PC-9 (cell line): ENCODE results near the gene EPC2. TPM values are rescaled to one million over a fixed set of nuclear protein-coding genes. Genes with fewer than 3 reads are reported as not detected.
"Not testable (repeated sequence)": the region's sequence is repeated elsewhere in the genome, so short reads cannot be mapped to it uniquely, and the experiment has no call there.

Source experiments
- BruUV-seq: library from RNA; stranded (reverse); fragments of 400-500 nt; replicated peaks from 2 replicates; lab custom pipeline; 2021; lab: Mats Ljungman, UMichigan
- CTCF ChIA-PET: fragments of 300-600 bp; sonication (Branson Sonifier 250); formaldehyde crosslinking; loops from one replicate; lab custom pipeline; 2022; ENCODE audit warnings: antibody characterized with exemption; lab: Charles Lee
- POLR2A ChIA-PET: fragments of 300-600 bp; sonication (Branson Sonifier 250); formaldehyde crosslinking; loops from one replicate; lab custom pipeline; 2022; ENCODE audit warnings: antibody characterized with exemption; ENCODE audit not compliant: unreplicated experiment; lab: Charles Lee
- DNase-seq, 2 experiments: peaks; one replicate each; pipeline versions ENCODE4 v3.0.0 to v3.0.0-alpha.2; 2015 to 2022; ENCODE audit warnings: mixed read lengths in 1 of 2
- H2AFZ ChIP-seq: fragments of 200-600 bp; sonication (generic); 2 replicates; pipeline ENCODE4 v1.8.1; 2017; ENCODE audit warnings: antibody characterized with exemption
- H3F3A ChIP-seq: fragments of 200-600 bp; sonication (generic); 2 replicates; pipeline ENCODE4 v1.8.1; 2017; ENCODE audit warnings: antibody characterized with exemption, mild to moderate bottlenecking, low read depth; ENCODE audit not compliant: insufficient read depth
- H3K27ac ChIP-seq: fragments of 200-600 bp; sonication (generic); 2 replicates; pipeline ENCODE4 v1.6.1; 2016; ENCODE audit warnings: mixed run types
- H3K27me3 ChIP-seq: fragments of 200-600 bp; sonication (generic); 2 replicates; pipeline ENCODE4 v1.6.1; 2016; ENCODE audit warnings: low read depth, mixed run types; ENCODE audit not compliant: insufficient read depth
- H3K36me3 ChIP-seq: fragments of 200-600 bp; sonication (generic); 2 replicates; pipeline ENCODE4 v1.6.1; 2016; ENCODE audit warnings: low read depth, mixed run types
- H3K4me1 ChIP-seq: fragments of 200-600 bp; sonication (generic); replicated peaks from 2 replicates; pipeline ENCODE4 v1.6.1; 2016; ENCODE audit warnings: mixed run types; ENCODE audit not compliant: insufficient read depth
- H3K4me2 ChIP-seq: fragments of 200-600 bp; sonication (generic); 2 replicates; pipeline ENCODE4 v1.6.1; 2017; ENCODE audit warnings: mixed run types
- H3K4me3 ChIP-seq: fragments of 200-600 bp; sonication (generic); 2 replicates; pipeline ENCODE4 v1.6.1; 2016; ENCODE audit warnings: mixed run types
- H3K79me2 ChIP-seq: fragments of 200-600 bp; sonication (generic); 2 replicates; pipeline ENCODE4 v1.6.1; 2017; ENCODE audit warnings: low read depth, mixed run types
- H3K9me2 ChIP-seq: fragments of 200-600 bp; sonication (generic); 2 replicates; pipeline ENCODE4 v1.8.1; 2017; ENCODE audit warnings: mild to moderate bottlenecking; ENCODE audit not compliant: insufficient read depth
- H3K9me3 ChIP-seq: fragments of 200-600 bp; sonication (generic); 2 replicates; pipeline ENCODE4 v1.8.1; 2016; ENCODE audit warnings: low read depth; ENCODE audit not compliant: insufficient read depth
- H4K20me1 ChIP-seq: fragments of 200-600 bp; sonication (generic); 2 replicates; pipeline ENCODE4 v1.8.1; 2017; ENCODE audit not compliant: insufficient read depth
- EZH2 ChIP-seq: fragments of 200-600 bp; sonication (generic); IDR thresholded peaks from 2 replicates; pipeline ENCODE4 v1.8.0; 2017; ENCODE audit warnings: antibody characterized with exemption, low read depth
- intact Hi-C: fragments of 100-400 bp; cut with micrococcal nuclease; formaldehyde crosslinking; loops from one replicate; pipeline ENCODE4 v1.10.0; 2022; ENCODE audit not compliant: unreplicated experiment
- total RNA-seq: library from RNA; stranded (reverse); gene quantifications from 2 replicates; pipeline ENCODE4 v1.2.3, GENCODE V29; 2021
- TF ChIP-seq, protein P1 (sequence below): fragments of 200-600 bp; sonication (generic); conservative IDR thresholded peaks from 2 replicates; pipeline ENCODE4 v1.6.1; 2017; ENCODE audit warnings: mixed run types, antibody characterized with exemption, mild to moderate bottlenecking, moderate library complexity

Gene EPC2
- total RNA-seq, 1 experiment from 2014 or later, result 29.8 TPM

DNA sequence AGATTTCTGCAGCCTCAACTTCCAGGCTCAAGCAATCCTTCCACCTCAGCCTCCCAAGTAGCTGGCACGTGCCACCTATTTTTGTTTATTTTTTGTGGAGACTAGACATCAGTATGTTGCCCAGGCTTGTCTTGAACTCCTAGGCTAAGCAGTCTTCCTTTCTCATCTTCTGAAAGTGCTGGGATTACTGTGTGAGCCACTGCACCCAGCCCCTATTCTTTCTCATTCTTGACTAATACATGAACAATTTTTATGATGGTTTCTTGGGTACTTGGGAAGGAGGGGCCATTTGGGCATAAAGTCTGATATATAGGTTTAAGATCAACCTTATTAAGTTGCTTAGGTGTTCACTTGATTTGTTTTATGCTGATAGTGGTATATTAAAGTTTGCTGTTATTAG lies 26.2 kb downstream of the EPC2 start:
- intact Hi-C loops, result no loop called here
- BruUV-seq, result no TSS peak
- Histone ChIP-seq H3K4me3 (no peak overlapping the region), H3K4me1 (no peaks in the 10 kb centered on the region), H3K4me2 (no peak overlapping the region), H3K9me2 (no peaks in the 10 kb centered on the region), H3K9me3 (no peaks in the 10 kb centered on the region), H3K36me3 (no peaks in the 10 kb centered on the region), H2AFZ (no peak overlapping the region), H4K20me1 (peaks cover 71% of the 10 kb centered on the region), H3F3A (no peaks in the 10 kb centered on the region), H3K27ac (no peak overlapping the region), H3K79me2 (peaks cover 100% of the 10 kb centered on the region), H3K27me3 (no peaks in the 10 kb centered on the region)
- no peak for TF ChIP-seq EZH2
- TF ChIP-seq, protein P1, sequence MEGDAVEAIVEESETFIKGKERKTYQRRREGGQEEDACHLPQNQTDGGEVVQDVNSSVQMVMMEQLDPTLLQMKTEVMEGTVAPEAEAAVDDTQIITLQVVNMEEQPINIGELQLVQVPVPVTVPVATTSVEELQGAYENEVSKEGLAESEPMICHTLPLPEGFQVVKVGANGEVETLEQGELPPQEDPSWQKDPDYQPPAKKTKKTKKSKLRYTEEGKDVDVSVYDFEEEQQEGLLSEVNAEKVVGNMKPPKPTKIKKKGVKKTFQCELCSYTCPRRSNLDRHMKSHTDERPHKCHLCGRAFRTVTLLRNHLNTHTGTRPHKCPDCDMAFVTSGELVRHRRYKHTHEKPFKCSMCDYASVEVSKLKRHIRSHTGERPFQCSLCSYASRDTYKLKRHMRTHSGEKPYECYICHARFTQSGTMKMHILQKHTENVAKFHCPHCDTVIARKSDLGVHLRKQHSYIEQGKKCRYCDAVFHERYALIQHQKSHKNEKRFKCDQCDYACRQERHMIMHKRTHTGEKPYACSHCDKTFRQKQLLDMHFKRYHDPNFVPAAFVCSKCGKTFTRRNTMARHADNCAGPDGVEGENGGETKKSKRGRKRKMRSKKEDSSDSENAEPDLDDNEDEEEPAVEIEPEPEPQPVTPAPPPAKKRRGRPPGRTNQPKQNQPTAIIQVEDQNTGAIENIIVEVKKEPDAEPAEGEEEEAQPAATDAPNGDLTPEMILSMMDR, result no peak
- ChIA-PET CTCF (no interaction called here), POLR2A (no interaction called here)
- no peak for DNase-seq

DNA sequence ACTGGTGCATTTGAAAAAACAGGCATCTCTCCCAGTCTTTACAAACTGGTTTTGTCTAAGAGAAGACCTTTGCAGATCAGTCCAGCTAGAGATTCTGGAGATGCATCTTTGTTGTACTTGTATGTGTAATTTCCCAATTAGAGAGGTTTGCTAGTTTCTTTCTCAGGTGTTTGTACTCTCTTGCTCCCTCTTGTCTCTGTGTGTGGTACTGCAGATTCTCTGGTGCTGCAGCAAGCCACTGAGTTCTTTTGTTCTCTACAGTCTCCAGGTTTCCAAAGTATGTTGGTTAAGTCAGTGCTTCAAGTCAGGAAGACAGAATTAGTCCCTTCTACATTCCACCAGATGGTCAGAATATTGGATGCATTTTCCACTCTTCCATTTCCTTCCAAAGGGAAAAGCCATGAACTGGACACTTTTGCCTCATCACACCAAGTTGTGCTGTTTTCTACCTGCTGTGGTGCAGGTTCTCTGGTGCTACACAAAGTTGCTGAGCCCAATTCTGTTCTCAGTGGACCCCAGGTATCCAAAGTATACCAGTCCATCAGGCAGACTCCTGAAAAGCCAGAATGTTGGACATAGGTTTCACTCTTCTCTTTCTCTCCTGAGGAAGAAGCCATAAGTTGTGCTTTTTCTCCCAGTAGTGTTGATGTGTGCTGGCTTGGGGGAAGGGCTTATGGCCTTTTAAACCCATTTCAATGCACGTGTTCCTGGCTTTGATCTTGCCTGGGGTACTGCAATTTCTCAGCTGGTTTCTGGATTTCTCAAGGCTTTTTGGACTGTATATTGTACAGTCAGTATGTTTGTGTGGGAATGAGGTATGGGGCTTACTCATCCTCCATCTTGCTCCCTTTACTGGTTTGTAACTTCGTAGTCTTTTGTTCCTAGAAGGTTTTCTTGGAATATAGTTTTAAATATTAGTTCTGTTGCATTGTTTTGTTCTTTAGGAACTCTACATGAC lies 29.8 kb downstream of the EPC2 start:
- intact Hi-C loops, result no loop called here
- no peaks in the 10 kb centered on the region for H3F3A ChIP-seq
- CTCF ChIA-PET, result no interaction called here

DNA sequence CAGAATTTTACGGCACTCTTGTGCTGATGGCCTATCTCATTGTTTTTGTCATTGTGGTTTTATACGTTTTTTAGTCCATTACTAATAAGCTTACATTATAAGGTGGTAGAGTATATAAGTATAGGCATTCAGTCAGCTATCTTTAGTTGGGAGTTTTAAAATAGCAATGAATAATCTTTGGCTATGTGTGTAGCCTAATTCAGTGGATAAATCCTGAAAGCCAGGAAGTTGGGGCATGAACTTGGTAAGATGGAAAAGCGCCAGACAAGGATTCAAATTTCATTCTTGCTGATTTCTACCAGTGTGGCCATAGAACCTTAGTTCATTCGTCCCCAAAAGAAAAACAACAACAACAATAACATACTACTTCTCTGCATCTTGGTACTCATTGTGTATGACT lies 31.2 kb downstream of the EPC2 start:
- BruUV-seq, result no TSS peak
- Histone ChIP-seq H3K27me3 (no peaks in the 10 kb centered on the region), H4K20me1 (peaks cover 39% of the 10 kb centered on the region), H3K79me2 (peaks cover 96% of the 10 kb centered on the region), H3K4me2 (no peak overlapping the region), H3K36me3 (no peaks in the 10 kb centered on the region), H2AFZ (no peak overlapping the region), H3K9me3 (no peaks in the 10 kb centered on the region), H3K4me1 (peaks cover 8% of the 10 kb centered on the region; the same call in 1 of the 2 replicates), H3K9me2 (no peaks in the 10 kb centered on the region), H3K27ac (no peak overlapping the region), H3K4me3 (no peak overlapping the region), H3F3A (no peaks in the 10 kb centered on the region)
- TF ChIP-seq, protein P1, result no peak
- TF ChIP-seq EZH2, result no peak
- POLR2A ChIA-PET, result interaction anchor here (0.6 kb wide), 3 partner anchors 12 to 83 kb away, joined by 4 to 7 read pairs (median 5); no protein-coding TSS in a partner anchor
- intact Hi-C loops, result no loop called here
- CTCF ChIA-PET, result interaction anchor here (0.6 kb wide), 1 partner anchor 14 kb away, joined by 3 read pairs; no protein-coding TSS in a partner anchor
- DNase-seq, result no peak

More for the DNA sequence above, 29.8 kb downstream of the EPC2 start:
- H3K79me2 ChIP-seq, result peaks cover 96% of the 10 kb centered on the region
- H3K27ac ChIP-seq, result no peak overlapping the region
- no peaks in the 10 kb centered on the region for H3K9me2 ChIP-seq
- H4K20me1 ChIP-seq, result peaks cover 39% of the 10 kb centered on the region
- H3K9me3 ChIP-seq, result no peaks in the 10 kb centered on the region
- no peak overlapping the region for H3K4me2 ChIP-seq
- H2AFZ ChIP-seq, result no peak overlapping the region
- POLR2A ChIA-PET, result no interaction called here
- TF ChIP-seq, protein P1, result peak; percentile 61
- no peak for TF ChIP-seq EZH2
- no peak overlapping the region for H3K4me3 ChIP-seq
- H3K27me3 ChIP-seq, result no peaks in the 10 kb centered on the region
- H3K36me3 ChIP-seq, result no peaks in the 10 kb centered on the region
- DNase-seq, result peak in 1 of 2 experiments; percentile 11
- H3K4me1 ChIP-seq, result no peaks in the 10 kb centered on the region
- BruUV-seq, result no TSS peak

DNA sequence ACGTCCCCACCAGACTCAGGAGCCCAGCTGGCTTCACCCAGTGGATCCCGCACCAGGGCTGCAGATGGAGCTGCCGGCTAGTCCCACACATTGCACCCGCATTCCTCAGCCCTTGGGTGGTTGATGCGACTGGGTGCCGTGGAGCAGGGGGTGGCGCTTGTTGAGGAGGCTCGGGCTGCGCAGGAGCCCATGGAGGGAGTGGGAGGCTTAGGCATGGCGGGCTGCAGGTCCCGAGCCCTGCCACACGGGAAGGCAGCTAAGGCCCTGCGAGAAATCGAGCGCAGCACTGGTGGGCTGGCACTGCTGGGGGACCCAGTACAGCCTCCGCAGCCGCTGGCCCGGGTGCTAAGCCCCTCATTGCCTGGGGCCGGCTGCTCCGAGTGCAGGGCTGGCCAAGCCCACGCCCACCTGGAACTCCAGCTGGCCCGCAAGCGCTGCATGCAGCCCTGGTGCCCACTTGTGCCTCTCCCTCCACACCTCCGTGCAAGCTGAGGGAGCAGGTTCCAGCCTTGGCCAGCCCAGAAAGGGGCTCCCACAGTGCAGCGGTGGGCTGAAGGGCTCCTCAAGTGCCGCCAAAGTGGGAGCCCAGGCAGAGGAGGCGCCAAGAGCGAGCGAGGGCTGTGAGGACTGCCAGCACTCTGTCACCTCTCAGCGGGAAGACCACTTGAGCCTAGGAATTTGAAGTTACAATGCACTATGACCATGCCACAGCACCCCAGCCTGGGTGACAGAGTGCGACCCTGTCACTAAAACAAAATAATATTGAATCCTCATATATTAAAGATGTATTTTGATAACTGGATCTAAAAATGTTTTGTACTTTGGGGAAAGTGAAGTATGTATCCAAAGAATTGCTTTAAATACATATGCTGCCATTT lies 34.0 kb downstream of the EPC2 start:
- H3K4me1 ChIP-seq, H3K9me3 ChIP-seq, intact Hi-C loops, H3K9me2 ChIP-seq, H2AFZ ChIP-seq, DNase-seq, CTCF ChIA-PET, H3K27ac ChIP-seq, H3K4me3 ChIP-seq, H3F3A ChIP-seq, H3K27me3 ChIP-seq, H3K36me3 ChIP-seq, BruUV-seq, H3K4me2 ChIP-seq, POLR2A ChIA-PET: not testable (repeated sequence)
- H3K79me2 ChIP-seq, result peaks cover 96% of the 10 kb centered on the region
- peaks cover 43% of the 10 kb centered on the region for H4K20me1 ChIP-seq
